Keratinocyte (primary cell): ENCODE results near the gene LAP3.

Experiments used
- EZH2 ChIP-seq: IDR thresholded peaks from one replicate; pipeline ENCODE4 v1.6.1; 2012; ENCODE audit warnings: inconsistent platforms, mild to moderate bottlenecking, low read length, moderate library complexity
- TF ChIP-seq, protein P1 (sequence below), 3 experiments: IDR thresholded peaks in 1 of 3; conservative IDR thresholded peaks in 1 of 3; optimal IDR thresholded peaks in 1 of 3; 2 replicates in 2 of 3; 3 replicates in 1 of 3; pipeline versions ENCODE3 to v1.5.1; 2011; ENCODE audit warnings: low read length in 3 of 3, mild to moderate bottlenecking in 3 of 3, moderate library complexity in 2 of 3, control low read depth in 1 of 3, inconsistent platforms in 1 of 3; ENCODE audit not compliant: insufficient read depth in 2 of 3; ENCODE audit errors: extremely low read depth in 1 of 3

GRCh38 chr4:17567271-17567670, 9.7 kb upstream of the LAP3 start:
- TF ChIP-seq, protein P1, sequence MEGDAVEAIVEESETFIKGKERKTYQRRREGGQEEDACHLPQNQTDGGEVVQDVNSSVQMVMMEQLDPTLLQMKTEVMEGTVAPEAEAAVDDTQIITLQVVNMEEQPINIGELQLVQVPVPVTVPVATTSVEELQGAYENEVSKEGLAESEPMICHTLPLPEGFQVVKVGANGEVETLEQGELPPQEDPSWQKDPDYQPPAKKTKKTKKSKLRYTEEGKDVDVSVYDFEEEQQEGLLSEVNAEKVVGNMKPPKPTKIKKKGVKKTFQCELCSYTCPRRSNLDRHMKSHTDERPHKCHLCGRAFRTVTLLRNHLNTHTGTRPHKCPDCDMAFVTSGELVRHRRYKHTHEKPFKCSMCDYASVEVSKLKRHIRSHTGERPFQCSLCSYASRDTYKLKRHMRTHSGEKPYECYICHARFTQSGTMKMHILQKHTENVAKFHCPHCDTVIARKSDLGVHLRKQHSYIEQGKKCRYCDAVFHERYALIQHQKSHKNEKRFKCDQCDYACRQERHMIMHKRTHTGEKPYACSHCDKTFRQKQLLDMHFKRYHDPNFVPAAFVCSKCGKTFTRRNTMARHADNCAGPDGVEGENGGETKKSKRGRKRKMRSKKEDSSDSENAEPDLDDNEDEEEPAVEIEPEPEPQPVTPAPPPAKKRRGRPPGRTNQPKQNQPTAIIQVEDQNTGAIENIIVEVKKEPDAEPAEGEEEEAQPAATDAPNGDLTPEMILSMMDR (optimal IDR thresholded peaks at IDR 0.05 in 1 of 3, IDR thresholded peaks at IDR 0.05 in 1 of 3, conservative IDR thresholded peaks at IDR 0.05 in 1 of 3; ENCODE audit: extremely low read depth in 1 of 3, insufficient read depth in 2 of 3, low read length in 3 of 3), result no peak
- no peak for TF ChIP-seq EZH2
